WI38 (cell line): Measurements from ENCODE around the gene PGM2L1.
"Not testable (repeated sequence)": the region's sequence is repeated elsewhere in the genome, so short reads cannot be mapped to it uniquely, and the experiment has no call there.

Source experiments
- H3K4me3 ChIP-seq: 2 replicates; pipeline ENCODE4 v1.5.1; 2011; ENCODE audit warnings: low read depth, mild to moderate bottlenecking, control low read depth, low read length
- CTCF ChIP-seq: IDR thresholded peaks from 2 replicates; pipeline ENCODE4 v1.5.1; 2012; ENCODE audit warnings: low read depth, mild to moderate bottlenecking, control low read depth, low read length

Gene PGM2L1

DNA sequence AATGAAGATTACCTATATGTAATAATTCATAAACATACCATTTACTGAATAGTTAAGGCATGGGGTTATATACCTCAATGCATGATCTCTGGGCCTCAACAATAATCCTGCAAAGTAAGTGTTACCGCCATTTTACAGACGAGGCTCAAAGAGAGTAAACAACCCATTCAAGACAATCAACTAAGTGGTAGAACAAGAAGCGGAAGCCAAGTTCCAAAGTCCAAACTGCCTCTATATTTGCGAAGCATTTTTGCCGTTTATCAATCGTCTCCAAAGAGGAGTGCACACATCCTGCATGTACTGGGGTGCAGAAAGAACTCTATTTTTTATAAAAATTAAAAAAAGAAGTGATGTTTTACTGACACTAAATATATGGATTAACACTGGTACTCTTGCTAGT, 59.3 kb downstream of the PGM2L1 start:
- H3K4me3 ChIP-seq, result no peak overlapping the region
- no peak for TF ChIP-seq CTCF

DNA sequence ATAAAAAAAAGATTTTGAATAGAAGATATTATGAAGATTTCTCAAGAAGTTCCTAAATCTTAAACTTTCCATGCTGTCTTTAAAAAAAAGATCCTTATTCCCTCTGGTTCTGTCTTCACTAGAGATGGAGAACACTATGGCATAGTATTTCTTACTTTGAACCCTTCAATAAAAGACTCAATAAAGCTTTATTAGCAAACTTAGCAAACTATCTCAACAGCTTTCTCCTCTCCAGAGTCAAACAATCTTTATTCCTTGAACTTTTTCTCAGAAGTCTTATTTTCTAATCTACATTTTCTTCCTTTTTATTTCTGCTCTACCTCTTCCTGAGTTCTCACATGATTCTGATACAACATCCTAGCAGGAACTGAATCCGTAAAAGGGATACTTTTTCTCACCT, 65.0 kb downstream of the PGM2L1 start:
- no peak for TF ChIP-seq CTCF
- no peak overlapping the region for H3K4me3 ChIP-seq

DNA sequence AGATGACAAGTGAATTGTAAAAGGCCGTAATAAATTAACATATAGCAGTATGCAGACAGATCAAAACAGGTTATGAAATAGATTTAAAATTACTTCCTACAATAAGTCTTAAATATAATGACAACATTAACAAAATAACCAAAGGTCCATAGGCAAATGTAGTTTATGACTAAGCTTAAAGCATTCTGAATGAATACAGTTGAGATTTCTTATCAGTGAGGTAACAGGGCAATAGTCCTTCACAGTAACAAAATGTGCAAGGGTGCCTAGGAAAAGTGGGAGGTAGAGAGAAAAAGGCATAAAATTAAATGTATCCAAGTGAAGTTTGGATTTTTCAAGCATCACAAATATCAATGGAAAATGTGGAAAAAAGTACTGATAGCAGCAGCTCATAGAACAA, 65.9 kb downstream of the PGM2L1 start:
- H3K4me3 ChIP-seq, result no peak overlapping the region
- TF ChIP-seq CTCF, result no peak

DNA sequence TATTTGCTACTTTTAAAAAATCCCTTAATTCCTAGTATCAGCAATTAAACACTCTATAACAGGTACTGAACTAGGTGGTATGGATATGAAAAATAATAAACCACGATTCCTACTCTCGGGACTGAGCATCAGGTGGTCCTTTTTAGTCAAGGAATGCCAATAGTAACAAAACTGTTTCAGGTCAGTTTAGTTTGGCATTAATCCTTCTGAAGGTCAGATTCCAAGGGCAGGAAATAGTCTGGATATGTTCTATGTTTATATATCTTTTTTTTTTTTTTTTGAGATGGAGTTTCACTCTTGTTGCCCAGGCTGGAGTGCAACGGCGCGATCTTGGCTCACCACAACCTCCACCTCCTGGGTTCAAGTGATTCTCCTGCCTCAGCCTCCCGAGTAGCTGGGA, 67.2 kb downstream of the PGM2L1 start:
- H3K4me3 ChIP-seq, result not testable (repeated sequence)

GRCh38 chr11:74330075-74330858, 68.0 kb downstream of the PGM2L1 start:
- TF ChIP-seq CTCF, result no peak
- no peak overlapping the region for H3K4me3 ChIP-seq

GRCh38 chr11:74327076-74327475, 71.2 kb downstream of the PGM2L1 start:
- no peak for TF ChIP-seq CTCF
- H3K4me3 ChIP-seq, result no peak overlapping the region

DNA sequence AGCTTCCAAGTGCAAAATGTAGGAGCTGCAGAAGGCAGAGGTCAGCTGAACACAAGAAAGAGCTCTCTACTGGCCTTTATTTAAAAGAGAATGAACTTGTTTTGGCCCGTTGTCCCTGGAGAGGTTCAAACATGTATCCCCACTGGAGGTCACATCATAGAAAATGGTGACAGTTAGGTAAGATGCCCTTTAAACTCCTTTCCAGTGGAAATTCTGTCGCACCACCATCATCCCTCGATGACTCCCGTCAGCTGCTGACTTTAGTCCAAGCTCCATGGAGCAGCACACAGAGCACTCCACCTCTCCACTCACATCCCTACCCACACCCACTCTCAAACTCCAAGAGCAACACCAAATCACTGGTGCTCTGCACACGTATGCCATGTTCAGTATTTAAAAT, 71.6 kb downstream of the PGM2L1 start:
- no peak overlapping the region for H3K4me3 ChIP-seq
- no peak for TF ChIP-seq CTCF
